NCI-H1694 treated with DMSO at 0.1 percent for 48 hours (cell line): ENCODE data around the gene PRKD3.

Experiments
- DNase-seq: peaks from one replicate; lab custom pipeline; 2025; lab: John Stamatoyannopoulos, UW

The PRKD3 gene

GRCh38 chr2:37343537-37344434, 19.2 kb upstream of the PRKD3 start:
- DNase-seq: no peak

GRCh38 chr2:37342591-37343220, 18.1 kb upstream of the PRKD3 start:
- no peak for DNase-seq

- no peak for DNase-seq
These were observed 16.0 kb upstream of the PRKD3 start for GRCh38 chr2:37340637-37341036.

- no peak for DNase-seq
These were observed 14.3 kb upstream of the PRKD3 start for GRCh38 chr2:37338933-37339332.

GRCh38 chr2:37337620-37338280, 13.1 kb upstream of the PRKD3 start:
- DNase-seq: no peak

- no peak for DNase-seq
These were observed 11.0 kb upstream of the PRKD3 start for GRCh38 chr2:37335604-37336003.

GRCh38 chr2:37333256-37333655, 8.6 kb upstream of the PRKD3 start:
- no peak for DNase-seq

- DNase-seq: no peak
These were observed 7.9 kb upstream of the PRKD3 start for GRCh38 chr2:37332560-37332959.

- no peak for DNase-seq
These were observed 6.0 kb upstream of the PRKD3 start for GRCh38 chr2:37330681-37331080.

- no peak for DNase-seq
These were observed 2.4 kb upstream of the PRKD3 start for GRCh38 chr2:37326866-37327634.

GRCh38 chr2:37326285-37326684, 1.7 kb upstream of the PRKD3 start:
- no peak for DNase-seq

- no peak for DNase-seq
These were observed 1.0 kb upstream of the PRKD3 start for GRCh38 chr2:37325625-37326071.

- no peak for DNase-seq
These were observed 172 bp downstream of the PRKD3 start for GRCh38 chr2:37324536-37324785.

- peak; percentile 9 for DNase-seq
These were observed 675 bp downstream of the PRKD3 start for GRCh38 chr2:37323781-37324535.

- no peak for DNase-seq
These were observed 1.4 kb downstream of the PRKD3 start for GRCh38 chr2:37323176-37323780.

GRCh38 chr2:37322368-37322767, 2.3 kb downstream of the PRKD3 start:
- DNase-seq: no peak

GRCh38 chr2:37321029-37321682, 3.5 kb downstream of the PRKD3 start:
- DNase-seq: no peak

- no peak for DNase-seq
These were observed 4.7 kb downstream of the PRKD3 start for GRCh38 chr2:37319754-37320609.

- DNase-seq: no peak
These were observed 6.2 kb downstream of the PRKD3 start for GRCh38 chr2:37318401-37318800.

GRCh38 chr2:37317746-37318145, 6.9 kb downstream of the PRKD3 start:
- DNase-seq: no peak
